Prostate gland (tissue), 2 donors: ENCODE measurements around the gene CDH22.

ENCODE experiments used
- CTCF ChIP-seq, 4 experiments: fragments of 200-600 bp in 2 of 4; fragments of 450-650 bp in 2 of 4; sonication (generic) in 2 of 4; IDR thresholded peaks; 1 replicate in 3 of 4; 2 replicates in 1 of 4; pipeline ENCODE4 v1.5.1; 2016 to 2019; ENCODE audit warnings: antibody characterized with exemption in 4 of 4, mild to moderate bottlenecking in 2 of 4, moderate library complexity in 2 of 4
- POLR2A ChIP-seq: fragments of 450-650 bp; IDR thresholded peaks from one replicate; pipeline ENCODE4 v1.6.1; 2016; ENCODE audit warnings: antibody characterized with exemption, mild to moderate bottlenecking

- TF ChIP-seq CTCF (IDR thresholded peaks at IDR 0.05): no peak
- TF ChIP-seq POLR2A: no peak
These were observed 168.9 kb downstream of the CDH22 start for GRCh38 chr20:46139266-46139889.
